ENCODE data around the gene ZNF606. TPM values are rescaled to one million over a fixed set of nuclear protein-coding genes. Genes with fewer than 3 reads are reported as not detected.

The ZNF606 gene
- total and polyA plus RNA-seq, 2 donors (not counting 1 experiment from before 2014, with no cell fraction given), result 4.7 to 17.5 TPM

DNA sequence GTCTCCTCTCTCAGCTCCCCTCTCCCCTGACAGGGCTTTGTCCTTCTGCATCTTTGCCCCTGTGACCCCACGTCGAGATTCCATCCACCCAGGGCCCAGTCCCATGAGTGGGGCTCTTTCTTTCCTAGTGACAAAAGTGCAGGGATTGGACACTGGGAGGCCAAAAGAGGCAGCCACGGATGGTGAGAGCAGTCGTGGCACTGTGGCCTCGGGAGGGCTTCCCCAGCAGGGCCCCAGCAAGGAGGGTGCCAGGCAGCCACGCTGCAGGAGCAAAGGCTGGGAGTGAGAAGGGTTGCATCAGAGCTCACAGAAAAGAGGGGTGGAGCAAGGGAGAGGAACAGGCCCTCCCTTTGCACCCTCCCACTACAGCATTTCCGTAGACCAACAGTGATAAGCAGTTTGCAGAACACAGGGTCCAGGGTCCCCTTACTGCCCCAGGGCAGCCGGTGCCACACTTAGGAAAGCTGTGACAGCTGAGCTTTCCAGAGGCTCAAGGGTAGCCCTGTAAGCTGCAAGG, 36.1 kb upstream of the ZNF606 start:
- H2AFZ ChIP-seq (ENCODE audit: low read length), result no peak overlapping the region
- no peaks in the 10 kb centered on the region for H4K20me1 ChIP-seq (ENCODE audit: control insufficient read depth, extremely low read depth, insufficient read depth, low read length)
- no peaks in the 10 kb centered on the region for H3K27me3 ChIP-seq (ENCODE audit: control insufficient read depth, insufficient read depth, low read length)
- H3K4me1 ChIP-seq (ENCODE audit: control insufficient read depth, extremely low read depth, insufficient read depth, low read length), result no peaks in the 10 kb centered on the region
- H3K4me2 ChIP-seq (ENCODE audit: extremely low read depth, insufficient read depth, low read length), result no peak overlapping the region
- no peaks in the 10 kb centered on the region for H3K9me3 ChIP-seq (ENCODE audit: control insufficient read depth, insufficient read depth, low read depth, low read length)
- no peaks in the 10 kb centered on the region for H3K36me3 ChIP-seq (ENCODE audit: control insufficient read depth, insufficient read depth, low read length)
- no peaks in the 10 kb centered on the region for H3K79me2 ChIP-seq (ENCODE audit: control insufficient read depth, insufficient read depth, low read length)
- no peak for TF ChIP-seq EZH2 (IDR thresholded peaks at IDR 0.05; ENCODE audit: low read length, missing control alignments)
- TF ChIP-seq, protein P1, sequence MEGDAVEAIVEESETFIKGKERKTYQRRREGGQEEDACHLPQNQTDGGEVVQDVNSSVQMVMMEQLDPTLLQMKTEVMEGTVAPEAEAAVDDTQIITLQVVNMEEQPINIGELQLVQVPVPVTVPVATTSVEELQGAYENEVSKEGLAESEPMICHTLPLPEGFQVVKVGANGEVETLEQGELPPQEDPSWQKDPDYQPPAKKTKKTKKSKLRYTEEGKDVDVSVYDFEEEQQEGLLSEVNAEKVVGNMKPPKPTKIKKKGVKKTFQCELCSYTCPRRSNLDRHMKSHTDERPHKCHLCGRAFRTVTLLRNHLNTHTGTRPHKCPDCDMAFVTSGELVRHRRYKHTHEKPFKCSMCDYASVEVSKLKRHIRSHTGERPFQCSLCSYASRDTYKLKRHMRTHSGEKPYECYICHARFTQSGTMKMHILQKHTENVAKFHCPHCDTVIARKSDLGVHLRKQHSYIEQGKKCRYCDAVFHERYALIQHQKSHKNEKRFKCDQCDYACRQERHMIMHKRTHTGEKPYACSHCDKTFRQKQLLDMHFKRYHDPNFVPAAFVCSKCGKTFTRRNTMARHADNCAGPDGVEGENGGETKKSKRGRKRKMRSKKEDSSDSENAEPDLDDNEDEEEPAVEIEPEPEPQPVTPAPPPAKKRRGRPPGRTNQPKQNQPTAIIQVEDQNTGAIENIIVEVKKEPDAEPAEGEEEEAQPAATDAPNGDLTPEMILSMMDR (conservative IDR thresholded peaks at IDR 0.05 in 1 of 2, IDR thresholded peaks at IDR 0.05 in 1 of 2; ENCODE audit: low read depth in 1 of 2, low read length in 2 of 2), result no peak
- DNase-seq (ENCODE audit: low read depth in 2 of 2), result no peak
- no peak overlapping the region for H3K4me3 ChIP-seq (replicated peaks in 1 of 4; ENCODE audit: control extremely low read depth in 1 of 4, insufficient read depth in 1 of 4, low read depth in 3 of 4, low read length in 4 of 4)
- H3K27ac ChIP-seq (ENCODE audit: insufficient read depth, low read length), result no peak overlapping the region
- H3K9ac ChIP-seq (ENCODE audit: insufficient read depth, low read length), result no peak overlapping the region

DNA sequence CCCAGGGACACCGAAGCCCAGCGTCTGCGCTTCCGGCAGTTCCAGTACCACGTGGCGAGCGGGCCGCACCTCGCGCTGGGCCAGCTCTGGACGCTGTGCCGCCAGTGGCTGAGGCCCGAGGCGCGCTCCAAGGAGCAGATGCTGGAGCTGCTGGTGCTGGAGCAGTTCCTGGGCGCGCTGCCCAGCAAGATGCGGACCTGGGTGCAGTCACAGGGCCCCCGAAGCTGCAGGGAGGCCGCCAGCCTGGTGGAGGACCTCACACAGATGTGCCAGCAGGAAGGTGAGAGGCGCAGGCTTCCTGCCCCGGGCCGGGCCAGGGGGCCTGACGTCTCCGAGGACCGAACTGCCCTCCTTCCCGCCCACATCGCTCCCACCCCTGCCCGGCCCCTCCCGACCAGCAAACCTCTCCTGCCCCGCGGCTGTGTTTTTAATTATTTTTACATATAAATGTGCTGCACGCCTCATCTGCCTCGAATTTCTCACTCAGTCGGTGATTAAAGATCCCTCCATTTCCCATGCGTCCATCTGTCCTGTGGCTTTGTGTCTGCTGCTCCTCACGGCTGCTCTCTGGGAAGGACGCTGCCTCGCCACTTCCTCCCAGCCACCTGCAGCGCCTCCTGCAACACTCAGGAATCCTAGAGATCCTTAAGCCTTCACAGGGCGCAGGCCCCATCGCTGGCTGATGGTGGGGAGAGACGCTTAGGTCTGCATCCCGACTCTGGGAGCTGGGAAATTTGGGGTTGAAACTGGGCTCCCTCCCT, 35.5 kb upstream of the ZNF606 start:
- Histone ChIP-seq H3K9ac (ENCODE audit: insufficient read depth, low read length) (no peak overlapping the region), H3K4me1 (ENCODE audit: control insufficient read depth, extremely low read depth, insufficient read depth, low read length) (no peaks in the 10 kb centered on the region), H3K79me2 (ENCODE audit: control insufficient read depth, insufficient read depth, low read length) (no peaks in the 10 kb centered on the region), H3K4me3 (replicated peaks in 1 of 4; ENCODE audit: control extremely low read depth in 1 of 4, insufficient read depth in 1 of 4, low read depth in 3 of 4, low read length in 4 of 4) (no peak overlapping the region), H3K4me2 (ENCODE audit: extremely low read depth, insufficient read depth, low read length) (no peak overlapping the region), H3K36me3 (ENCODE audit: control insufficient read depth, insufficient read depth, low read length) (no peaks in the 10 kb centered on the region), H2AFZ (ENCODE audit: low read length) (no peak overlapping the region), H4K20me1 (ENCODE audit: control insufficient read depth, extremely low read depth, insufficient read depth, low read length) (no peaks in the 10 kb centered on the region), H3K9me3 (ENCODE audit: control insufficient read depth, insufficient read depth, low read depth, low read length) (no peaks in the 10 kb centered on the region), H3K27ac (ENCODE audit: insufficient read depth, low read length) (no peak overlapping the region), H3K27me3 (ENCODE audit: control insufficient read depth, insufficient read depth, low read length) (no peaks in the 10 kb centered on the region)
- no peak for DNase-seq (ENCODE audit: low read depth in 2 of 2)
- no peak for TF ChIP-seq EZH2 (IDR thresholded peaks at IDR 0.05; ENCODE audit: low read length, missing control alignments)
- TF ChIP-seq, protein P1 (conservative IDR thresholded peaks at IDR 0.05 in 1 of 2, IDR thresholded peaks at IDR 0.05 in 1 of 2; ENCODE audit: low read depth in 1 of 2, low read length in 2 of 2), result no peak

DNA sequence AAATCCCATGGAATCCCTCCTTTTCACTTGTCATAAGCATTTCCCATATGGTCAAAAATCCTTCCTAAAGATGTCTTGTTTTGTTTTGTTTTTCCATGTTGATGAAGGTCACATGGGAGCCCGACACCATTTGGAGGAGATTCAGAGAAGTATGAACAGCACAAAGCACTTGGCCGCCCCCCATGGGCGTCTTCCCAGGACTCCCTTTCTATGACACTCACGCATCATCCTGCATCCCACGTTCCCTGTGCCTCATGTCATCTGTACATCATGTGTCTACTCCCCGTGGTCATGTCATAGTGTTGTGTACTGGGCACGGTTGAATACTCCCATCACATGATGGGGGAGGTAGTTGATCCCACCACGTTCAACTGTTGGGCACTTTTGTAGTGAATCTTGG, 33.2 kb upstream of the ZNF606 start:
- Histone ChIP-seq H3K9me3 (ENCODE audit: control insufficient read depth, insufficient read depth, low read depth, low read length) (no peaks in the 10 kb centered on the region), H4K20me1 (ENCODE audit: control insufficient read depth, extremely low read depth, insufficient read depth, low read length) (no peaks in the 10 kb centered on the region)
- no peak for DNase-seq (ENCODE audit: low read depth in 2 of 2)

More for the DNA sequence above, 33.2 kb upstream of the ZNF606 start:
- TF ChIP-seq, protein P1 (conservative IDR thresholded peaks at IDR 0.05 in 1 of 2, IDR thresholded peaks at IDR 0.05 in 1 of 2; ENCODE audit: low read depth in 1 of 2, low read length in 2 of 2), result no peak
- TF ChIP-seq EZH2 (IDR thresholded peaks at IDR 0.05; ENCODE audit: low read length, missing control alignments), result no peak
- Histone ChIP-seq H3K9ac (ENCODE audit: insufficient read depth, low read length) (no peak overlapping the region), H3K4me1 (ENCODE audit: control insufficient read depth, extremely low read depth, insufficient read depth, low read length) (no peaks in the 10 kb centered on the region), H2AFZ (ENCODE audit: low read length) (no peak overlapping the region), H3K27me3 (ENCODE audit: control insufficient read depth, insufficient read depth, low read length) (no peaks in the 10 kb centered on the region), H3K4me3 (replicated peaks in 1 of 4; ENCODE audit: control extremely low read depth in 1 of 4, insufficient read depth in 1 of 4, low read depth in 3 of 4, low read length in 4 of 4) (no peak overlapping the region), H3K36me3 (ENCODE audit: control insufficient read depth, insufficient read depth, low read length) (no peaks in the 10 kb centered on the region), H3K27ac (ENCODE audit: insufficient read depth, low read length) (no peak overlapping the region), H3K79me2 (ENCODE audit: control insufficient read depth, insufficient read depth, low read length) (no peaks in the 10 kb centered on the region), H3K4me2 (ENCODE audit: extremely low read depth, insufficient read depth, low read length) (no peak overlapping the region)

Measured in fibroblast of lung (primary cell).